ENCODE results near the gene TRIP12. TPM values are rescaled to one million over a fixed set of nuclear protein-coding genes. Genes with fewer than 3 reads are reported as not detected.

The TRIP12 gene
- total and polyA plus RNA-seq, 2 of the 13 experiments (the other 11 are each of a cell fraction or from before 2014, with no cell fraction given): 72.1 to 153 TPM

DNA sequence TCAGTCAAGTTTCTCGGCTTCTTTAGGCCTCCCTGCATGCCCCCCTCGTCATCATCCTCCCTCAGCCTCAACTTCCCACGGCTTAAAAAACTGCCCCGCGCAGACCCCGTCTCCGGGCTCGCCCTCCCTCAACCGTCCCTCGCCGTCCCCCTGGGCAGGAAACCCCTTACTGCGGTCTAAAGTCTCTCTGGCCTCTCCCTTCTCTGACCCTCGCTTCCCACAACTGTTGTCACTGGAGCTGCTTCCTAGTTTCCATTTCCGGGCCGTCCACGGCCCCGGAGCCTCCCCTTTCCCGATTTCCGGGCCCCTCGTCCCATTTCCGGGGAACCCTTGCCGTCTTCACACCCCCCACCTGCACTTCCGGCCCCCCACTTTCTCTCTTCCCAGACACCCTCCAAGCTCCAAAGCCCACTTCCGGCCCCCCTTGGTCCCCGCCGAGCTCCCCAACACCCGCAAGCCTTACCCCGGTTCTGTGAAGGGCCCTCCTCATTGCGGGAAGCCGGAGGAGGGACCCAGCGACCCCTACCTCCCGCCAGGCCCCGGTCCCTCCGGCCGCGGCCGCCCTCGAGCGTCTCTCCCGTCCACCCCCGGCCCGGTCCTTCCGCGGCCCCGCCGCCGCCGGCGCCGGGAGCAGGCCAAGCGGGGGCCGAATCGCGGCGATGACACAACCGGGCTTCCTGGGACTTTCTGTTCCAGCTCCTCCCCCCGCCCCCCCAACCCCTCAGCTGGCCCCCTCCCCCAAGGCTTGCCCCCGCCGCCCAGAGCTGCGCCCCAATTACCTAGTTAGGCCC is 513 bp downstream of the TRIP12 start (continued):
- TF ChIP-seq, protein P1, sequence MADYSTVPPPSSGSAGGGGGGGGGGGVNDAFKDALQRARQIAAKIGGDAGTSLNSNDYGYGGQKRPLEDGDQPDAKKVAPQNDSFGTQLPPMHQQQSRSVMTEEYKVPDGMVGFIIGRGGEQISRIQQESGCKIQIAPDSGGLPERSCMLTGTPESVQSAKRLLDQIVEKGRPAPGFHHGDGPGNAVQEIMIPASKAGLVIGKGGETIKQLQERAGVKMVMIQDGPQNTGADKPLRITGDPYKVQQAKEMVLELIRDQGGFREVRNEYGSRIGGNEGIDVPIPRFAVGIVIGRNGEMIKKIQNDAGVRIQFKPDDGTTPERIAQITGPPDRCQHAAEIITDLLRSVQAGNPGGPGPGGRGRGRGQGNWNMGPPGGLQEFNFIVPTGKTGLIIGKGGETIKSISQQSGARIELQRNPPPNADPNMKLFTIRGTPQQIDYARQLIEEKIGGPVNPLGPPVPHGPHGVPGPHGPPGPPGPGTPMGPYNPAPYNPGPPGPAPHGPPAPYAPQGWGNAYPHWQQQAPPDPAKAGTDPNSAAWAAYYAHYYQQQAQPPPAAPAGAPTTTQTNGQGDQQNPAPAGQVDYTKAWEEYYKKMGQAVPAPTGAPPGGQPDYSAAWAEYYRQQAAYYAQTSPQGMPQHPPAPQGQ (CRISPR knock-in tag; IDR thresholded peaks at IDR 0.05; ENCODE audit: borderline replicate concordance): no peak
- TF ChIP-seq, protein P2, sequence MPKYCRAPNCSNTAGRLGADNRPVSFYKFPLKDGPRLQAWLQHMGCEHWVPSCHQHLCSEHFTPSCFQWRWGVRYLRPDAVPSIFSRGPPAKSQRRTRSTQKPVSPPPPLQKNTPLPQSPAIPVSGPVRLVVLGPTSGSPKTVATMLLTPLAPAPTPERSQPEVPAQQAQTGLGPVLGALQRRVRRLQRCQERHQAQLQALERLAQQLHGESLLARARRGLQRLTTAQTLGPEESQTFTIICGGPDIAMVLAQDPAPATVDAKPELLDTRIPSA (CRISPR knock-in tag; IDR thresholded peaks at IDR 0.05; ENCODE audit: borderline replicate concordance): no peak
- TF ChIP-seq CBFB (CRISPR knock-in tag; IDR thresholded peaks at IDR 0.05) (peak; percentile 63; the same call in 1 of the 2 replicates), TSC22D2 (CRISPR knock-in tag; IDR thresholded peaks at IDR 0.05; ENCODE audit: borderline replicate concordance) (no peak; the same call in 1 of the 2 replicates), GATAD1 (CRISPR knock-in tag; IDR thresholded peaks at IDR 0.05) (peak; percentile 88), ZBED4 (CRISPR knock-in tag; IDR thresholded peaks at IDR 0.05; ENCODE audit: borderline replicate concordance) (peak; percentile 57; the same call in 1 of the 2 replicates), ZBTB3 (CRISPR knock-in tag; IDR thresholded peaks at IDR 0.05; ENCODE audit: borderline replicate concordance, low read depth) (peak; percentile 86; the same call in 1 of the 2 replicates), SIN3B (IDR thresholded peaks at IDR 0.05; ENCODE audit: low read length) (0 out of 2 replicates have a peak, but pooled peaks have one; percentile 29), SUZ12 (IDR thresholded peaks at IDR 0.05; ENCODE audit: low read depth, low read length) (no peak), HDAC1 (CRISPR knock-in tag; IDR thresholded peaks at IDR 0.05) (peak; percentile 81), PAXIP1 (CRISPR knock-in tag; conservative IDR thresholded peaks at IDR 0.05) (peak; percentile 58), POGZ (CRISPR knock-in tag; IDR thresholded peaks at IDR 0.05) (peak; percentile 79), RFX3 (CRISPR knock-in tag; IDR thresholded peaks at IDR 0.05) (no peak), ZNF598 (CRISPR knock-in tag; IDR thresholded peaks at IDR 0.05; ENCODE audit: borderline replicate concordance) (0 out of 2 replicates have a peak, but pooled peaks have one; percentile 30), BRF2 (CRISPR knock-in tag; IDR thresholded peaks at IDR 0.05) (no peak; the same call in 1 of the 2 replicates)
- TF ChIP-seq, protein P3, sequence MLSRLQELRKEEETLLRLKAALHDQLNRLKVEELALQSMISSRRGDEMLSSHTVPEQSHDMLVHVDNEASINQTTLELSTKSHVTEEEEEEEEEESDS (CRISPR knock-in tag; IDR thresholded peaks at IDR 0.05; ENCODE audit: borderline replicate concordance): peak; percentile 47; the same call in 1 of the 2 replicates
